D721Med (cell line): ENCODE results near the gene ZNF23.

Experiments
- DNase-seq: peaks from one replicate; pipeline ENCODE4 v3.0.0; 2011; ENCODE audit warnings: low spot score; ENCODE audit not compliant: insufficient read length
- FAIRE-seq: peaks from 2 replicates; lab custom pipeline; 2011; peaks lifted over from hg19 to GRCh38; lab: Jason Lieb, UNC
- TF ChIP-seq, protein P1 (sequence below): IDR thresholded peaks from 2 replicates; pipeline ENCODE4 v1.5.1; 2012; ENCODE audit warnings: mild to moderate bottlenecking, control low read depth; ENCODE audit not compliant: insufficient read depth; ENCODE audit errors: missing control alignments

ZNF23 gene

DNA sequence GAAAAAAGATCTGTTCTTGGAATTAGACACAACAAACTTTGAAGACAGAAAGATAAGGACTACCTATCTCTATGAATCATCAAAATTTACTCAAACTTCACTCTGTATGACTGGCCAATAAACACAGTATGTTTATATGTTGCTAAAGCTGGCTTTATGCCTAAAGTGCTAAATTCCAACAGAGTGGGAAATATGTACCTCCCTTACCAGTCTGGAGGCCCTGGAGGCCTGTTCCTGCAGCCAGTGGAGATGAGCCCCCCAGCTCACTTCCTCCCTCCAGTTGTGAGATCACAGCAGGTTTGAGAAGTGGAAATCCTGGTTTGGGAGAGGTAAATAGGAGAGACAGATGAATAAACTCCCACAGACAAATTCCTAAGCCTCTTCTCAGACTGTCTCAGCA lies 9.0 kb downstream of the ZNF23 start:
- no peak for FAIRE-seq
- DNase-seq, result no peak
- TF ChIP-seq, protein P1, sequence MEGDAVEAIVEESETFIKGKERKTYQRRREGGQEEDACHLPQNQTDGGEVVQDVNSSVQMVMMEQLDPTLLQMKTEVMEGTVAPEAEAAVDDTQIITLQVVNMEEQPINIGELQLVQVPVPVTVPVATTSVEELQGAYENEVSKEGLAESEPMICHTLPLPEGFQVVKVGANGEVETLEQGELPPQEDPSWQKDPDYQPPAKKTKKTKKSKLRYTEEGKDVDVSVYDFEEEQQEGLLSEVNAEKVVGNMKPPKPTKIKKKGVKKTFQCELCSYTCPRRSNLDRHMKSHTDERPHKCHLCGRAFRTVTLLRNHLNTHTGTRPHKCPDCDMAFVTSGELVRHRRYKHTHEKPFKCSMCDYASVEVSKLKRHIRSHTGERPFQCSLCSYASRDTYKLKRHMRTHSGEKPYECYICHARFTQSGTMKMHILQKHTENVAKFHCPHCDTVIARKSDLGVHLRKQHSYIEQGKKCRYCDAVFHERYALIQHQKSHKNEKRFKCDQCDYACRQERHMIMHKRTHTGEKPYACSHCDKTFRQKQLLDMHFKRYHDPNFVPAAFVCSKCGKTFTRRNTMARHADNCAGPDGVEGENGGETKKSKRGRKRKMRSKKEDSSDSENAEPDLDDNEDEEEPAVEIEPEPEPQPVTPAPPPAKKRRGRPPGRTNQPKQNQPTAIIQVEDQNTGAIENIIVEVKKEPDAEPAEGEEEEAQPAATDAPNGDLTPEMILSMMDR, result no peak

DNA sequence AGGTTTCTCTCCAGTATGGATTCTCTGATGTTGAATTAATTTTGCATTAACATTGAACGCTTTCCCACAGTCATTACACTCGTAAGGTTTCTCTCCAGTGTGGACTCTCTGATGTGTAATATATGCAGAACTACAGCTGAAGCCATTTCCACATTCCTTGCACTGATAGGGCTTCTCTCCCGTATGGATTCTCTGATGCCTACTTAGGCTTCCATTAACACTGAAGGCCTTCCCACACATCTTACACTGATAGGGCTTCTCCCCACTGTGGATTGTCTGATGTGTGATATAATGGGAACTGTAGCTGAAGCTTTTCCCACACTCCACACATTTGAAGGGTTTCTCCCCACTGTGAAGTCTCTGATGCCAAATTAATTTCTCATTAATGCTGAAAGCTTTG lies 13.0 kb downstream of the ZNF23 start:
- no peak for FAIRE-seq
- DNase-seq, result no peak
- TF ChIP-seq, protein P1, result no peak

DNA sequence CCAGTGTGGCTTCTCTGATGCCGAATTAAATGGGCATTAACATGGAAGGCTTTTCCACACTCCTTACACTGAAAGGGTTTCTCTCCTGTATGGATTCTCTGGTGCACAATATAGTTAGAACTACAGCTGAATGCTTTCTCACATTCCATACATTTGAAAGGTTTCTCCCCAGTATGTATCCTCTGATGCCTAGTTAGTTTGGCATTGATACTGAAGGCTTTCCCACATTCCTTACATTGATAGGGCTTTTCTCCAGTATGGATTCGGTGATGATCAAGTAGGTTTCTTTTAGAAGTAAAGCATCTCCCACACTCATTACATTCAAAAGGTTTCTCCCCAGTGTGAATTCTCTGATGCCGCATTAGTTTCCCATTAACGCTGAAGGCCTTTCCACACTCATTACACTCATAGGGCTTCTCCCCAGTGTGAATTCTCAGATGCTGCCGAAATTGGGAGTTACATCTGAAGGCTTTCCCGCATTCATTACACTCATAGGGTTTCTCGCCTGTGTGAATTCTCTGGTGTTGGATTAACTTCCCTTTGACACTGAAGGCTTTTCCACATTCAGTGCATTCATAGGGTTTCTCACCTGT lies 13.7 kb downstream of the ZNF23 start:
- DNase-seq (no peak), FAIRE-seq (no peak)
- TF ChIP-seq, protein P1, result no peak

DNA sequence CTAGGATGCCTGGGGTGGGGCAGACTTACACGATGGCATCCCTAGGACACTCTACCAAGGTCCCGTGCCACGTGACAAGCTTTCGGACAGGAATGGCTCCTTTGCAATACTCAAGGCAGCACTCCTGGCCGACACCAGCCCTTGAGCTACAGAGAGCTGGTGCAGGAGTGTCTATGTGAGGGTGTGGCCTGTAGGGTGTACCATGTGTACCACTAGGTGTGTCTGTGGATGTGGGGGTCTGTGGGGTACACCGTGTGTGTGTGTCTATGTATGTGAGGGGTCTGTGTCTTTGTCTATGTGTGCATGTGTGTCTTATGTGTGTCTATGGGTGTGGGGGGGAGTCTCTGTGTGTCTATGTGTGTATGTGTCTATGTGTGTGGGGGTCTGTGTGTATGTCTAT lies 18.3 kb downstream of the ZNF23 start:
- DNase-seq (no peak), FAIRE-seq (no peak)
- TF ChIP-seq, protein P1, result no peak

DNA sequence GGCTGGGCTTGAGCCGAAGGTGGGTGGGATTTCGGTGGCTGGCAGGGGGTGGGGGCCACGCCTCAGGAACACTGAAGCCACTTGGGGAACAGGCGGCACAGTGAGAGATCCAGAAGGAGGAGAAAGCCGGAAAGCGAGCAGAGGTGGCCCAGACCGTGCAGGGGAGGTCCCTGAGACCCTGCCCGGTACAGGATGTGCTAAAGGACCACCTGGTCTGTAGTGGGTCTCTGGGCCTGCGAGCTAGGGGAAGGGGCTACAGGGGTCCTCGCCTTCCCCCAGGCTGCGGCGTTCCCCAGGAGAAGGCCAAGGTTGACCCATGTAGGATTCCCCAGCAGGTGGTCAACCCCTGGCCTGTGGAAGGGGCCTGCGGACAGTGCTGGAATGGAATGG lies 20.0 kb downstream of the ZNF23 start, which contains the start of gene TLE7:
TSS of gene TLE7 (minus strand) at position 4 of the 390 bp plus-strand sequence. CDS start 8,730 bp downstream, outside the sequence.
- no peak for DNase-seq
- FAIRE-seq, result no peak
- TF ChIP-seq, protein P1, result no peak

DNA sequence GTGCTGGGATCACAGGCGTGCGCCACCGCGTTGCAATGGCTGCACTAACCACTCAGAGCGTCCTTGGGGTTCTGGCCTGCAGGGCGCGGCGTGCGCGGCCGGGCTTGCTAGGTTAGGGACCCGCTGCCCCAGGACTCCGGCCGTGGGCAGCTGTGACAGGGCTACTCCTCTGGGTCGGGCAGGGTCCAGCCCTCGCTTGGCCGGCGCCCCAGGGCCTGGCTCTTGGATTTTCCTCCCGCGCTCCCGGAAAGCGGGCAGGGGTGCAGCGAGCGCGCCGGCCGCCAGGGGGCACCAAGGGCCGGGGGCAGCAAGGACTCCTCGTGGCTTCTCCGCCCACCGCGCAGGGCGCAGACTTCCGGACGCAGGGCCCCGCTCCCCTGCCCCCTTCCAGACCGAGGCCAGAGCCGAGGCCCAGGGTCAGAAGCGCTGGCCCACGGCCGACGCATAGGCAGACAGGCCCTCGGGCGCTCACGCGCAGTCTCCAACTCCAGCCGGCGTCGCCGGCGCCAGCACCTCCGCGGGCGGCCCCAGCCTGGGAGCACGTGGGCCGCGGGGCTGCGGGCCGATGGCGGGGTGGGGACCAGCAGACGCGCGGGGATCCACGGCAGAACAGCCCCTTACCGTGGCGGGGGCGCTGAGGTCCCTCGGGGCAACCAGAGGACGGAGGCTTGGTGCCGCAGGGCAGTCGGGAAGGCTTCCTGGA lies 20.5 kb downstream of the ZNF23 start:
- TF ChIP-seq, protein P1, result no peak
- FAIRE-seq (no peak), DNase-seq (no peak)
